ENCODE results near the gene PARD3. TPM values are rescaled to one million over a fixed set of nuclear protein-coding genes. Genes with fewer than 3 reads are reported as not detected.

Gene PARD3
- total RNA-seq, 1 experiment from 2014 or later, result 51.8 TPM

DNA sequence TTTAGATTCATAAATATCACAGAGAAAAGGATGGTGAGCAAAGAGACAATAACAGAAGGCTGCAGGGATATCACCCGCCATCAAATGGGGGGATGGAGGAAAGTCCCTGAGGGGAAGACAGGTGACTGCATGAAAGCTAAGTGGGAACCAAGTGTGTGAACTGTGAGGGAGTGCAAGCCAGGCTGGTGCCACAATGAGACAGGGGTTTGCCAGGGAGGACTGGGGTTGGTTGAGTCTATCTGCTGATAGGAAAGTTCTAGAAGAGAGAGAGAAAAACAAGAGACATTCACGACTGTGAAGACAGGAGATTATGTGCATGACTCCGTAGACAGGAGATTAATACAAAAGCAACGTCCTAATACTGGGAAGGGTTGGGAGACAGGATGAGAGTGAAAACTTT lies 376.4 kb downstream of the PARD3 start:
- Mint-ChIP-seq H3K27ac (peak overlapping the region; percentile 28), H3K9me3 (no peaks in the 10 kb centered on the region), H3K36me3 (peaks cover 2% of the 10 kb centered on the region; the same call in 1 of the 2 replicates), H3K4me1 (peaks cover 40% of the 10 kb centered on the region), H3K27me3 (ENCODE audit: low read depth) (no peaks in the 10 kb centered on the region), H3K4me3 (no peak overlapping the region)
- CTCF ChIA-PET, result no interaction called here
- ATAC-seq (no peak), DNase-seq (ENCODE audit: low spot score) (no peak)
- TF ChIP-seq JAZF1 (CRISPR knock-in tag; IDR thresholded peaks at IDR 0.05) (no peak), PRDM15 (CRISPR knock-in tag; IDR thresholded peaks at IDR 0.05) (no peak), ZBTB43 (CRISPR knock-in tag; IDR thresholded peaks at IDR 0.05) (no peak), ESRRA (CRISPR knock-in tag; IDR thresholded peaks at IDR 0.05; ENCODE audit: borderline replicate concordance) (no peak), GTF2I (CRISPR knock-in tag; conservative IDR thresholded peaks at IDR 0.05) (no peak), MLX (CRISPR knock-in tag; IDR thresholded peaks at IDR 0.05) (no peak), RORB (CRISPR knock-in tag; IDR thresholded peaks at IDR 0.05) (no peak), STAT6 (CRISPR knock-in tag; conservative IDR thresholded peaks at IDR 0.05; ENCODE audit: low read depth) (no peak), ERG (CRISPR knock-in tag; IDR thresholded peaks at IDR 0.05) (no peak), NFATC4 (CRISPR knock-in tag; IDR thresholded peaks at IDR 0.05) (no peak), CREB1 (CRISPR knock-in tag; IDR thresholded peaks at IDR 0.05) (no peak), ZSCAN18 (CRISPR knock-in tag; IDR thresholded peaks at IDR 0.05) (no peak), MYBL2 (CRISPR knock-in tag; IDR thresholded peaks at IDR 0.05) (no peak), TP53 (CRISPR knock-in tag; IDR thresholded peaks at IDR 0.05) (no peak), ZNF416 (CRISPR knock-in tag; IDR thresholded peaks at IDR 0.05) (no peak)
- TF ChIP-seq, protein P1, sequence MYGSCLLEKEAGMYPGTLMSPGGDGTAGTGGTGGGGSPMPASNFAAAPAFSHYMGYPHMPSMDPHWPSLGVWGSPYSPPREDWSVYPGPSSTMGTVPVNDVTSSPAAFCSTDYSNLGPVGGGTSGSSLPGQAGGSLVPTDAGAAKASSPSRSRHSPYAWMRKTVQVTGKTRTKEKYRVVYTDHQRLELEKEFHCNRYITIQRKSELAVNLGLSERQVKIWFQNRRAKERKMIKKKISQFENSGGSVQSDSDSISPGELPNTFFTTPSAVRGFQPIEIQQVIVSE (CRISPR knock-in tag; IDR thresholded peaks at IDR 0.05; ENCODE audit: borderline replicate concordance), result no peak
- TF ChIP-seq, protein P2, sequence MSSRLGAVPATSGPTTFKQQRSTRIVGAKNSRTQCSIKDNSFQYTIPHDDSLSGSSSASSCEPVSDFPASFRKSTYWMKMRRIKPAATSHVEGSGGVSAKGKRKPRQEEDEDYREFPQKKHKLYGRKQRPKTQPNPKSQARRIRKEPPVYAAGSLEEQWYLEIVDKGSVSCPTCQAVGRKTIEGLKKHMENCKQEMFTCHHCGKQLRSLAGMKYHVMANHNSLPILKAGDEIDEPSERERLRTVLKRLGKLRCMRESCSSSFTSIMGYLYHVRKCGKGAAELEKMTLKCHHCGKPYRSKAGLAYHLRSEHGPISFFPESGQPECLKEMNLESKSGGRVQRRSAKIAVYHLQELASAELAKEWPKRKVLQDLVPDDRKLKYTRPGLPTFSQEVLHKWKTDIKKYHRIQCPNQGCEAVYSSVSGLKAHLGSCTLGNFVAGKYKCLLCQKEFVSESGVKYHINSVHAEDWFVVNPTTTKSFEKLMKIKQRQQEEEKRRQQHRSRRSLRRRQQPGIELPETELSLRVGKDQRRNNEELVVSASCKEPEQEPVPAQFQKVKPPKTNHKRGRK (CRISPR knock-in tag; IDR thresholded peaks at IDR 0.05; ENCODE audit: borderline replicate concordance), result no peak
- POLR2A ChIA-PET, result no interaction called here
